HG03175 (cell line): ENCODE measurements around the gene INSYN2A.

ENCODE experiments used
- ATAC-seq: cut with Tn5 transposase; IDR thresholded peaks from one replicate; pipeline ENCODE4 v1.9.1; 2021; ENCODE audit warnings: mild to moderate bottlenecking, moderate library complexity; ENCODE audit not compliant: unreplicated experiment

Gene INSYN2A, protein sequence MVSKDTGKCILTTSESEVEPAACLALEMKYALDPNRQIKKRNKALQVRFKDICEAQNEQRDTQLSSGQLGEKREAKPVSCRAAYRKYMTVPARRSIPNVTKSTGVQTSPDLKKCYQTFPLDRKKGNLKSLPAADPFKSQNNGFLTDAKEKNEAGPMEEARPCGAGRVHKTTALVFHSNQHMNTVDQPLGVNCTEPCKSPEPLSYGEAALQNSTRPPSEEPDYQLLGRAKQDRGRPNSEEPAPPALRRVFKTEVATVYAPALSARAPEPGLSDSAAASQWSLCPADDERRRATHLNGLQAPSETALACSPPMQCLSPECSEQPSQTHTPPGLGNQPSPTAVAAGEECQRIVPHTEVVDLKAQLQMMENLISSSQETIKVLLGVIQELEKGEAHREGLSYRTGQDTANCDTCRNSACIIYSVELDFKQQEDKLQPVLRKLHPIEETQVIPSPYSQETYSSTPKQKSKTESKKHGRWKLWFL

DNA sequence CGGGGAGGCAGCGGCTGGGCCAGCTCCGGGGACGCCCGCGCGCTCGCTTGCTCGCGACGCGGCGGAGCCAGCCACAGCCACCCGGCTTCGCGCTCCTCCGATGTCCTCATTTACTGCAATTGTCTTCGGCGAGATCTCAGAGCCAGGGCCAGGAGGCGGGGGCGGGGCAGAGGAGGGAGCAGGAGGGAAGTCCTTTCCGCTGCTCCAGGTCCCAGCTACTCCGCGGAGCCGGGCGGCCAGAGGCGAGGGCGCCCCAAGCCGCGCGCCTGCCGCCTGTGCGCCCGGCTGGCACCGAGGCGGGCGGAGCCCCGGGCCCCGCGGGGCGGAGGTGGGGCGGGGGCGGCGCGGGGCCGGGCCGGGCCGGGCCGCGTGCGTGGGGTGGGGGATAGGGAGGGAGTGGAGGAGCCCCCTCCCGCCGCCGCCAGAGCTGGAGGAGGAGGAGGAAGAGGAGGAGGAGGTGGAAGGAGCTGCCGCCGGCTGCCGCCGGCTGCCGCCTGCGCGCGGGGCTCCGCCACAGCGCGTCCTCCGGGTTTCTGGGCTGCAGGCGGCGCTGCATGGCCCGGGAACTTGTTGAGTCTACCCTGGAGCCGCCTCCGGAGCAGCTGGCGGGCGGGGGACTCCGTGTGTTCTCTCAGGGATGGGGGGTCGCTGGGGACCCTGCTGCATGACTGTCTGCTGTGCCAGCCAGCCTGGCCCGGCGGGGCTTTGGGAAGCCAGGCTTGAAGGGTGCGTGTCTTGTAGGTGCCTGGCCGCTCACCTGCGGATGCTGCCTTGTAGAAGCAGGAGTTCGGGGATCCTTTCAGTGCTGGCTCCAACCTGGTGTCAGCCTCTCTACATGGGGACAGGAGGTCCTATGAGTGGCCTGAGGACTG is at the start of gene INSYN2A:
TSS of gene INSYN2A (minus strand) at position 310 of the 872 bp plus-strand sequence. CDS start 20,196 bp downstream, outside the sequence.
- no peak for ATAC-seq

DNA sequence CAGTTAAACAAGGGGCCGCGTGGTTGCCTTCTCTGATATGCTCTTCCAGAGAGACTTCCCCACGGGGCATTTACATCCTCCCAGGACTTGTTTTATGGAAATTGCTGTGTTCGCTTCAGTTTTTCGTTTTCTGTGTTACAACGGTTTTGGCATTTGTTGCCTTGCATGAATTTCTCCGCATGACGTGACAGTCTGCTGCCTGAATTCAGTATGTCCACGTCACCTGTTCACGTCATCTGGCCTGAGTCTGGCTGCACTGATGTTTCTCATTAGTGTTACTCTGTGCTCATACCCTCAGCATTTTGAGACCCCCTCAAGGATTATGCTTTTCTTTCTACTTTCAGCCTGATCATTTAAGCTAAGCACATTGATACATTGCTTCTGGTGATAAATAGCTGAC is 49.1 kb upstream of the INSYN2A start:
- ATAC-seq: no peak

DNA sequence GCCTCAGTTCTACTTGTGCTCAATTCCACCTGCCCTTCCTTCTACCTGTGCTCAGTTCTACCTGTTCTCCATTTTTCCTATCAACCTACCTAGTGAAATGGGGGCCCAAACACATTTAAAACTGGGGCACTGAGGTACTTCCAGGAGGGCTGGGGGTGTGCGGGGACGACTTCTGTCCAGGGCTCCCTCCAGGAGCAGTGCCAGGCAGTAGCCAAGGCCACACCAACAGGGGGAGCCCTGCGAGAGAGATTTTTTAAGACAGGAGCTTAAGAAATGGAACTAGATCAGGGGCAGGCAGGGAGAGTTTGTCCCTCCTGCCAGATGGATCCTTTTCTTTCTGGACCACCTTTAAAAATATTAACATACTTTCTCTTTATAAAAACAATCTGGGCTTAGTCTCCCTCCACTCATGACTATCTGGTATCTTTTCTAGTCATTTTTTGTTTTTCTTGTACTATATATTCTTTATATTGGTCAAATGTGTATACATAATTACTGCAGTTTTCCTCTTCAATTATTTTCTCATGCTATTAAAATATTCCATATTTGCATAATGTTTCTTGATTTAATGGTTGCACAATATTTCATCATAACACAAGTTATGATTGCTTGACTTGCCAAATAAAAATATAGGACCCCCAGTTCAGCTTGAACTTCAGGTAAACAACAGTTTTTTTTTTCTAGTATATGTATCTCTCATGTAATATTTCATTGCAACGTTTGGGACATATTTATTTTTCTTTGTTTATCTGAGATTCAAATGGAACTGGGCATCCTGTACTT is 47.3 kb upstream of the INSYN2A start:
- no peak for ATAC-seq

DNA sequence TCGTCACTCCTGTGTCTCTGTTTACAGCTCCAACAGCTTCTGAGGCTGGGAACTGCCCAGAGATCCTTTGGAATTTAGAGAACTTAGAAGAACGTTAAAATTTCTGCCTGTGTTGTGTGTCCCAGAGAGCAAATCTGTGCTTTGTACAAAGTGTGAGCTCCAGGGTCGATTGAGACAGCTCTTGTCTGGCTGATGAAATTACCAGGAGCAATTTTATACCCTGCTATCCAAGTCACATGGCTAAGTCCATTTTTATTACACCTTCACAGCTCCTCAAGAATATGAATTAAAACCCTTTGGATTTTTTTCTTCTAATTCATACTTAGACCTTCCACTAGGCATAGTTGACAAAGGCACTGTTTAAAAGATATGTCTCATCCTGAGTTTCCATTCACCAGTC is 46.5 kb upstream of the INSYN2A start:
- ATAC-seq: no peak

GRCh38 chr10:127236266-127236665 is 39.9 kb upstream of the INSYN2A start:
- ATAC-seq: no peak

DNA sequence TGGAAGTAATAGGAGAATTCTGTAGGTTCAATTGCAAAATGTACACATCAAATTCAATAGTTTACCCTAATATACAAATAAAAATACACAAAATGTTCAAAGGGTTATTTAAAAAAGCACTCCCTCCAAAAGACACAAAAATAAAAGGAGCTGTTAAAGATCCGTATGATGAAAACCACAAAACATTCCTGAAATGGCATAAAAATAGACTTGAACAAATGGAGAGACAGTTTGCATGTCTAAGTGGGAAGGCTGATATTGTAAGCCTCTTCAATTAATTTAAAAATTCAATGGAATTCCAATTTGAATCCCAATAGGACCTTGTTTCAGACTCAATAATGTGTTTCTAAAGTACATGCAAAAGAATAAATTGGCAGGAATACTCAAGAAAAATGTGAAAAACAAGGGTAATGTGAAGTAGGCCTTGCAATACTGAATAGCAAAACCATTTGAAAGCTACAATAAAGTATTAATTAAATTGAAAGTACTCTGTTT is 38.0 kb upstream of the INSYN2A start:
- no peak for ATAC-seq

DNA sequence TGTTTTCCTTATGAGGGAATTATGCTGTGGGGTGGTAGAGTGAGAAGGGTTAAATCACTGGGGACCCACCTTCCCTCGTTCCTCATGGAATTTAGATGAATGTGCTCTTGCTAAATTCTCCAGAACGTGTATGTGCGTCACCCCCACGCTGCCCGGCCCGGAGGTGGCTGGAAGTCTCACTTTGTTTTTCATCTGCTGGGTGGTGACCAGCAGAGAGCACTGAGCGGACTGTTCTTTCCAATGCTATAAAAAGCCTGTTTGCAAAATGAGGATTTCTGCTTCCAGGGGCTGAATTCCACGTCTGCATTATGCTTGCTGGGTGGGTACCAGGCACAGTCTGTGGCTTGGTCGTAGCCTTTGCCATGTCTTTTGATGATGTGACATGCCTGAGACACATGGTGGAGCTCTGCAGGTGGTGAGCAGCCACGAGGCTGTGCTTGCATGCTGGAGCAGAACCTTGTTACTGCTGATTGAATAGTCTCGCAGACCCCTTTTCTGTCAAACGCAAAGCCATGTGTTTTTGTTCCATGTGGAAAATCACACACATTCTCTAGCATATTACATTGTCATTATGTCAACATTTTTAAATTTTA is 31.9 kb upstream of the INSYN2A start:
- no peak for ATAC-seq

- no peak for ATAC-seq
Observed at GRCh38 chr10:127227663-127228062, 31.3 kb upstream of the INSYN2A start.

GRCh38 chr10:127227027-127227426 is 30.6 kb upstream of the INSYN2A start:
- no peak for ATAC-seq

DNA sequence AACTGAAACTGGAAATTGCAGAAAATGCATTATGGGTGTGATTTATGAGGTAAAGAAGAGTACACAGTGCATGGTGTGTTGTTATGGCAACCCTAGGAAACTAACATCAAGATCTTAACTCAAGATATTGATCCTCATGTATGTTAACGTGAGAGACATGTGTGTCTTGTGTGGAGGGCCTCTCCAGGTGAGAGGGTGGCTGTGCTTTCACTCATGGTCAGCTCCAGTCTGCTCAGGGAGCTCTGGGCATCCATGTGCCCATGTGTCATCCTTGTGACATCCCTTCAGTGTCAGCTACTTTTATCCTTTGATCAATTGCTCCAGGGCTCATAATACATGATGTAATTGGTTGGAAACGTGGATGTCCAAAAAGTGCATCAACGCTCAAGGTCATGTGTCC is 24.9 kb upstream of the INSYN2A start:
- no peak for ATAC-seq

- no peak for ATAC-seq
Observed at GRCh38 chr10:127218658-127219057, 22.3 kb upstream of the INSYN2A start.

DNA sequence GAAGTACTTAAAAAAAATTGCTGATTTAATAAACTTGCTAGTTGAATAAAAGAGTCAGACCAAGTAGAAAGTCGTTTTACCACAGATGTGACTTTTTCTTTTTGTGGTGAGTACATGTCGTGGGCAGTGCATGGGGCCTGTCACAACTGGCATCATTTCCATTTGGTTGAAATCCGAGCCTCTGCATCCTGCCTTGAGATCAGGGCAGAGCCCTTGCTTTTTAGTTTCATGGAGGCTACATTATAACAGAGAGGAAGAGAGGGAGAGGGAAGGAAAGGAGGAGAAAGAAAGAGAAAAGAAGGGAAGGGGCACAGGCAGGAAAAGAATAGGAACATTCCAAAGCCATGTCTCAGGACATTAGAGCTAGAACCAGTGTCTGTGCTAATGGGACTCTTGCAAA is 20.4 kb upstream of the INSYN2A start:
- ATAC-seq: no peak

DNA sequence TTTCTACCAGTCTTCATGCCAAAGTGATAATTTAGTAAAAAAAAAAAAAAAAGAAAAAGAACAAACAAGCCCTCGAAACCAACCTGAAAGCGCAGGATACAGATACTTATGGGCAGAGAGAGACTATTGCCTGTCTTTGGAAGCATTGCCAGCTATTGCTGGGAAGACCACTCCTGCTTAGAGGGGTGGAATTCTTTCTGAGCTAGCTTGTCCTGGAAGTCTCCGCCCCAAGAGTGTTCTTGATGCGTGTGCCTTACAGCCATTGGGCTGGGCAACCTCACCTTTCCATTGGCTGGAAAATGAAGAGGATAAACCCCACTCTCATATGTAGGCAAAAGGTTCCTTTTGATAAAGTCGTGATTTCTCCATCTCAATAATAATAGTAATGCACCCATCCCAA is 19.9 kb upstream of the INSYN2A start:
- ATAC-seq: no peak

DNA sequence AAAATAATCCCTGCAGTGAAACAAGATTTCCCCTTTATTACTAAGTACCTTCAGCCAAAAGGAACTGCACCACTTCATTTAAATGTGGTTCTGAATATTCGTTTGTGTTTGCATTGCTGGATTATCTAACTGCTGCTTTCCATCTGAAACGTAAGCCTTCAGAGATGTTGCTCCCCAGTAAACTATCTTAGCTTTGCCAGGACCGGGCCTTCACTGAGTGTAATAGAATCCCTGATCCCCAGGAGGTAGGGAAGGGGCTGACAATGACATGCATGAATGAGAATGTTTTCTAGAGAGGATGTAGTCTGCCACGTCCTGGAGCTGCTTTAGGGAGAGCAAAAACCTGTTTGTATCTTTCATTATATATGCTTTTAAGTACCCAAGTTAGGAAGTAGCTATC is 19.5 kb upstream of the INSYN2A start:
- no peak for ATAC-seq

DNA sequence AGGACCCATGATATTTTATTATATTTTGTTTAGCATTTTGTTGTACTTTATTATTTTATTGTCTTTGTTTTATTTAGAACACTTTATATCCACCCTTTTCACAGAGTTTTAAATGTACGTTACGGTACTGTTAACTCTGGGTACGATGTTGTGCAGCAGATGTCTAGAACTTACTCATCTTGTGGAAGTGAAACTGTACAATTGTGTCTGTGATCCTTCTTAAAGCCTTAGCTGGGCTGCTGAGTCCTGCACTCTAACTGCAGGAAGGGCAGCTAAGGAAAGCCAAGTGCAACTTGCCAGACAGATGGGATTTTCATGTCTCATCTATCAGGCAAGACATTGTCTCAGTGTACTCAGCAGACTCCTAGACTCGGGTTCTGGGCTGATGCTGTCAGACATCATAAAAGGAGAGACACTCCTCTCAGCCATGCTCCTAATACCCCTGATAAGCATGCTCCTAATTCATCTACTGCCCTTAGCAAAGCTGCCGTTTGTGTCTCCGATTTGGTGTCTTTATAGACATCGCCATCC is 14.6 kb upstream of the INSYN2A start:
- ATAC-seq: no peak

DNA sequence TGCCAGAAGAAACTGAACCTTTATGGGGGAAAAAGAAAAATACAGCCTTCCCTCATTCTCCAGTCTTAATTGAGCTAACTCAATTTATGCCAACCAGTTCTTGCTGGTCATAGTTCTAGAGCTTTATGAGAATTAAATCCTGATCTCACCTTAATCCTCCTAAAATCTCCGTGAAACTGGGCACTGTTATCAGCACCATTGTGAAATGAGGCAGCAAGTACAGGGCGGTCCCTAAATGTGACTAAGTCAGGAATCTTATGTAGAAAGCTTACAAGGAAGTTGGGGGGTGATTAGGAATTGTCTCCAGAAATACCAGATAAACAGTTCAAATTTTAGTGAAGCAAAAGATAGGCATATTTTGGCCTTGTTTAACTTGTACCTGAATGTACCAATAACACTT is 10.7 kb upstream of the INSYN2A start:
- ATAC-seq: no peak

- no peak for ATAC-seq
Observed at GRCh38 chr10:127203067-127203466, 6.7 kb upstream of the INSYN2A start.

DNA sequence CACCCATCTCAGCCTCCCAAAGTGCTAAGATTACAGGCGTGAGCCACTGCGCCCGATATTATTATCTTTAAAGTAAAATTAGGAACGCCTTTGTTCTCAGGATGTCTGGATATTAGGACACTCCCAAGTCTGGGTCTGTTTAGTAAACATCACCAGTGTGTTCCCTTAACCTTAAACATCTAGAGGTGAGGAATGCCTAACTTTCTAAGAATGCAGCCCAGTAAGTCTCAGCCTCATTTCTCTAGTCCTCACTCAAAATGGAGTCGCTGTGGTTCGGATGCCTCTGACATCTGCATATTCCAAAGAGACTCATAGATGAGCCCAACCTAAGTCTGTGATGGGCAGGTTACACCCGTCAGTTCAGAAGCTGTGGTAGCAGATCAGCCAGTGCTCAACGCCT is 4.3 kb upstream of the INSYN2A start:
- no peak for ATAC-seq

GRCh38 chr10:127198721-127199120 is 2.3 kb upstream of the INSYN2A start:
- no peak for ATAC-seq

DNA sequence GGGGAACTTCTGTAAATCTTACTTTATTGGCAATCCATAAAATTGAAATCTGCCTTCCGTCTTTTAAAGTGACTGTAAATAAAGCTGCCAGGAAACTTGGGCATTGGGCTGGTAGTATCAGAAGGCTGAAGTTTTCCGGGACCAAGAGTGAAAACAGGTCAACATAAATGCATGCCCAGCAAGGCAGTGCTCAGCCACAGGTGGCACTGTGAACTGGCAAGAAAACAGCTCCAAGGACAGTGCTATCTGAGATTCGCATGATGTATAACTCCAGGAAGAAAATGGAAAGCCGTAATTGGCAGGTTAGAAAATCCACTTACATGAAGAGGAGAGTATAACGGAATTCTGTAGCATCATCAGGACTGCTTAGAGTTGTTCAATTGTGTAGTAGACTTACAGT is 1.9 kb upstream of the INSYN2A start:
- ATAC-seq: no peak

DNA sequence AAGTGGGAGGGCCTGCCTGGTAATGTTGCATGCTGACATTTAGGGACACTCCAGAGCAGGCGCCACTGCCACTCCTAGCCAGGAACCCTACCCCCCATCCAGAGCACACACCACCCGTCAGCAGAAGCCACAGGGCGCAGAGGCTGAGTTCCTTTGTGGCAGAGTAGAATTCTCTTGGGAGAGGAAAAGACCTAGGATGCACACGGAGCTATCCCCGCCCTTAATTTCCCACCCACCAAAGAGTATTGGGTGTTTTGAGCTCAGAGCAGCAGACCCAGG is 702 bp upstream of the INSYN2A start:
- no peak for ATAC-seq
